Neural cell (in vitro differentiated cells): ENCODE data around the gene MUS81. TPM values are rescaled to one million over a fixed set of nuclear protein-coding genes. Genes with fewer than 3 reads are reported as not detected.

Experiments used
- H2AFZ ChIP-seq: fragments of 200-600, 300-800 bp; sonication (generic), shearing (Covaris generic); 2 replicates; pipeline ENCODE4 v1.6.0; 2014; ENCODE audit warnings: low read depth, mild to moderate bottlenecking, antibody characterized with exemption, low read length, moderate library complexity
- H3F3A ChIP-seq: fragments of 200-600 bp; shearing (Covaris generic); 2 replicates; pipeline ENCODE4 v1.6.1; 2016; ENCODE audit warnings: mild to moderate bottlenecking, moderate library complexity, mixed read lengths, antibody characterized with exemption, low read length; ENCODE audit not compliant: insufficient read depth, poor library complexity, severe bottlenecking
- H3K27ac ChIP-seq: fragments of 200-600, 300-800 bp; sonication (generic), shearing (Covaris generic); 2 replicates; pipeline ENCODE4 v1.5.1; 2014; ENCODE audit warnings: mild to moderate bottlenecking, low read length, moderate library complexity
- H3K27me3 ChIP-seq: fragments of 300-800, 200-600 bp; sonication (generic), shearing (Covaris generic); 2 replicates; pipeline ENCODE4 v1.6.0; 2014; ENCODE audit warnings: mild to moderate bottlenecking, low read depth, low read length, moderate library complexity; ENCODE audit not compliant: insufficient read depth
- H3K36me3 ChIP-seq: fragments of 300-800, 200-600 bp; sonication (generic), shearing (Covaris generic); 2 replicates; pipeline ENCODE4 v1.5.1; 2014; ENCODE audit warnings: mild to moderate bottlenecking, antibody characterized with exemption, low read length, moderate library complexity; ENCODE audit not compliant: insufficient read depth
- H3K4me2 ChIP-seq: fragments of 300-800, 200-600 bp; sonication (generic), shearing (Covaris generic); 2 replicates; pipeline ENCODE4 v1.6.0; 2014; ENCODE audit warnings: mild to moderate bottlenecking, low read length
- H3K4me3 ChIP-seq: fragments of 300-800, 200-600 bp; sonication (generic), shearing (Covaris generic); 2 replicates; pipeline ENCODE4 v1.5.1; 2014; ENCODE audit warnings: mild to moderate bottlenecking, low read length, moderate library complexity
- H3K79me2 ChIP-seq: fragments of 200-600 bp; shearing (Covaris generic); replicated peaks from 2 replicates; pipeline ENCODE4 v1.6.0; 2014; ENCODE audit warnings: mild to moderate bottlenecking, low read length, moderate library complexity; ENCODE audit not compliant: insufficient read depth
- H3K9ac ChIP-seq: fragments of 300-800, 200-600 bp; sonication (generic), shearing (Covaris generic); 2 replicates; pipeline ENCODE4 v1.6.1; 2016; ENCODE audit warnings: mild to moderate bottlenecking, low read length, mixed read lengths
- H3K9me2 ChIP-seq: fragments of 200-600 bp; shearing (Covaris generic); 2 replicates; pipeline ENCODE4 v1.6.1; 2016; ENCODE audit warnings: mild to moderate bottlenecking, low read length, mixed read lengths; ENCODE audit not compliant: insufficient read depth
- H3K9me3 ChIP-seq: fragments of 200-600, 300-800 bp; sonication (generic), shearing (Covaris generic); 2 replicates; pipeline ENCODE4 v1.6.1; 2016; ENCODE audit warnings: mild to moderate bottlenecking, mixed run types, low read length, moderate library complexity, mixed read lengths
- H4K20me1 ChIP-seq: fragments of 200-600 bp; shearing (Covaris generic); 2 replicates; pipeline ENCODE4 v1.6.1; 2016; ENCODE audit warnings: mild to moderate bottlenecking, mixed run types; ENCODE audit not compliant: insufficient read depth
- EP300 ChIP-seq: fragments of 450-650 bp; conservative IDR thresholded peaks from 2 replicates; pipeline ENCODE4 v1.6.1; 2014; ENCODE audit warnings: antibody characterized with exemption, mild to moderate bottlenecking, moderate library complexity; ENCODE audit not compliant: poor library complexity, severe bottlenecking
- EZH2 ChIP-seq: fragments of 200-600, 300-800 bp; shearing (Covaris generic), sonication (generic); IDR thresholded peaks from 2 replicates; pipeline ENCODE4 v1.6.1; 2014; ENCODE audit warnings: antibody characterized with exemption, low read length, borderline replicate concordance, mild to moderate bottlenecking; ENCODE audit not compliant: insufficient read depth, poor library complexity, severe bottlenecking
- MXI1 ChIP-seq: fragments of 450-650 bp; conservative IDR thresholded peaks from 2 replicates; pipeline ENCODE4 v1.6.1; 2014; ENCODE audit warnings: antibody characterized with exemption, mild to moderate bottlenecking; ENCODE audit not compliant: poor library complexity, severe bottlenecking
- POLR2AphosphoS5 ChIP-seq: IDR thresholded peaks from 2 replicates; pipeline ENCODE4 v1.6.1; 2012
- RAD21 ChIP-seq: fragments of 450-650 bp; conservative IDR thresholded peaks from 2 replicates; pipeline ENCODE4 v1.6.1; 2014; ENCODE audit warnings: antibody characterized with exemption, mild to moderate bottlenecking, moderate library complexity
- SMC3 ChIP-seq: fragments of 450-650 bp; conservative IDR thresholded peaks from 2 replicates; pipeline ENCODE4 v1.6.1; 2014; ENCODE audit warnings: antibody characterized with exemption, mild to moderate bottlenecking, moderate library complexity; ENCODE audit not compliant: poor library complexity
- TAF1 ChIP-seq: IDR thresholded peaks from 2 replicates; pipeline ENCODE4 v1.6.1; 2012; ENCODE audit warnings: low read depth
- polyA minus RNA-seq: library from RNA; depleted of rRNA, polyadenylated mRNA; stranded (reverse); fragments of >200 nt; gene quantifications from 2 replicates; pipeline ENCODE4 v1.2.3, GENCODE V29; 2014
- polyA plus RNA-seq: library from polyadenylated mRNA; depleted of rRNA; stranded (reverse); fragments of >200 nt; gene quantifications from 2 replicates; pipeline ENCODE4 v1.2.3, GENCODE V29; 2014
- TF ChIP-seq, protein P1 (sequence below): fragments of 450-650 bp; IDR thresholded peaks from 2 replicates; pipeline ENCODE4 v1.5.1; 2014; ENCODE audit warnings: antibody characterized with exemption, mild to moderate bottlenecking, moderate library complexity; ENCODE audit not compliant: poor library complexity, severe bottlenecking
- TF ChIP-seq, protein P2 (sequence below): IDR thresholded peaks from 2 replicates; pipeline ENCODE4 v1.6.1; 2012; ENCODE audit warnings: borderline replicate concordance

MUS81 gene, protein sequence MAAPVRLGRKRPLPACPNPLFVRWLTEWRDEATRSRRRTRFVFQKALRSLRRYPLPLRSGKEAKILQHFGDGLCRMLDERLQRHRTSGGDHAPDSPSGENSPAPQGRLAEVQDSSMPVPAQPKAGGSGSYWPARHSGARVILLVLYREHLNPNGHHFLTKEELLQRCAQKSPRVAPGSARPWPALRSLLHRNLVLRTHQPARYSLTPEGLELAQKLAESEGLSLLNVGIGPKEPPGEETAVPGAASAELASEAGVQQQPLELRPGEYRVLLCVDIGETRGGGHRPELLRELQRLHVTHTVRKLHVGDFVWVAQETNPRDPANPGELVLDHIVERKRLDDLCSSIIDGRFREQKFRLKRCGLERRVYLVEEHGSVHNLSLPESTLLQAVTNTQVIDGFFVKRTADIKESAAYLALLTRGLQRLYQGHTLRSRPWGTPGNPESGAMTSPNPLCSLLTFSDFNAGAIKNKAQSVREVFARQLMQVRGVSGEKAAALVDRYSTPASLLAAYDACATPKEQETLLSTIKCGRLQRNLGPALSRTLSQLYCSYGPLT
- polyA plus RNA-seq (183 and 211 TPM in 2 replicates), polyA minus RNA-seq (84.5 and 103 TPM in 2 replicates)

DNA sequence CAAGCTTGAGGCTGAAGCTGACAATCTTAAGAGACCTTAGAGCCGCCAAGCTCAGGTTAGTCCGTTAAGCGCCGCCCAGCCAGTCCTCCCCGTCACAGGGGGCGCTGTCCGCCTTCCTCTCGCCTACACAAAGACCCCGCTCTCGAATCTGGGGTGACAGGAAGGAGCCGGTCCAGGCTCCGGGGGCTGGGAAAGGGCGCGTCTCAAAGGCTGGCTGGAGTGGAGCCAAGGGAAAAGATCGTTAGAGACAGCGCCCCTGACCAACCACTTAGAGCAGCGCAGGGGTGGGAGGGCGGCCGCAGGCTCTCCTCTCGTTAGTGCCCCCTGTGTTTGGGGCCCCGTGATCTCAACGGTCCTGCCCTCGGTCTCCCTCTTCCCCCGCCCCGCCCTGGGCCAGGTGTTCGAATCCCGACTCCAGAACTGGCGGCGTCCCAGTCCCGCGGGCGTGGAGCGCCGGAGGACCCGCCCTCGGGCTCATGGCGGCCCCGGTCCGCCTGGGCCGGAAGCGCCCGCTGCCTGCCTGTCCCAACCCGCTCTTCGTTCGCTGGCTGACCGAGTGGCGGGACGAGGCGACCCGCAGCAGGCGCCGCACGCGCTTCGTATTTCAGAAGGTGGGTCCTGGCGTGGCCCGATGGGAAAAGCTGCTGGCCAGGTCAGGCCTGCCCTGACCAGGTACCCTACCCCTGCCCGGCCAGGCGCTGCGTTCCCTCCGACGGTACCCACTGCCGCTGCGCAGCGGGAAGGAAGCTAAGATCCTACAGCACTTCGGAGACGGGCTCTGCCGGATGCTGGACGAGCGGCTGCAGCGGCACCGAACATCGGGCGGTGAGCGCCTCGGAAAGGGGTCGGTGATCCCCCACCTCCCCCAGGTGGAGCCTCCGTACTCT lies at the start of gene MUS81:
MUS81 (plus strand) TSS at position 156 of the 887 bp plus-strand sequence; CDS start at position 477, 321 bp downstream.
- H2AFZ ChIP-seq = peak within 1 kb of the TSS; percentile 40
- no peaks in the 10 kb centered on the region for H3K27me3 ChIP-seq
- H3K27ac ChIP-seq = peak within 1 kb of the TSS; percentile 100
- peaks cover 35% of the 10 kb centered on the region for H3K79me2 ChIP-seq
- H3K4me3 ChIP-seq = peak within 1 kb of the TSS; percentile 100
- H4K20me1 ChIP-seq = peaks cover 20% of the 10 kb centered on the region
- peaks cover 5% of the 10 kb centered on the region for H3F3A ChIP-seq
- TF ChIP-seq POLR2AphosphoS5 (peak; percentile 95), EZH2 (no peak), TAF1 (peak; percentile 92), RAD21 (no peak), EP300 (peak; percentile 34), SMC3 (peak; percentile 43), MXI1 (peak; percentile 59)
- TF ChIP-seq, protein P1, sequence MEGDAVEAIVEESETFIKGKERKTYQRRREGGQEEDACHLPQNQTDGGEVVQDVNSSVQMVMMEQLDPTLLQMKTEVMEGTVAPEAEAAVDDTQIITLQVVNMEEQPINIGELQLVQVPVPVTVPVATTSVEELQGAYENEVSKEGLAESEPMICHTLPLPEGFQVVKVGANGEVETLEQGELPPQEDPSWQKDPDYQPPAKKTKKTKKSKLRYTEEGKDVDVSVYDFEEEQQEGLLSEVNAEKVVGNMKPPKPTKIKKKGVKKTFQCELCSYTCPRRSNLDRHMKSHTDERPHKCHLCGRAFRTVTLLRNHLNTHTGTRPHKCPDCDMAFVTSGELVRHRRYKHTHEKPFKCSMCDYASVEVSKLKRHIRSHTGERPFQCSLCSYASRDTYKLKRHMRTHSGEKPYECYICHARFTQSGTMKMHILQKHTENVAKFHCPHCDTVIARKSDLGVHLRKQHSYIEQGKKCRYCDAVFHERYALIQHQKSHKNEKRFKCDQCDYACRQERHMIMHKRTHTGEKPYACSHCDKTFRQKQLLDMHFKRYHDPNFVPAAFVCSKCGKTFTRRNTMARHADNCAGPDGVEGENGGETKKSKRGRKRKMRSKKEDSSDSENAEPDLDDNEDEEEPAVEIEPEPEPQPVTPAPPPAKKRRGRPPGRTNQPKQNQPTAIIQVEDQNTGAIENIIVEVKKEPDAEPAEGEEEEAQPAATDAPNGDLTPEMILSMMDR = peak; percentile 98
- TF ChIP-seq, protein P2, sequence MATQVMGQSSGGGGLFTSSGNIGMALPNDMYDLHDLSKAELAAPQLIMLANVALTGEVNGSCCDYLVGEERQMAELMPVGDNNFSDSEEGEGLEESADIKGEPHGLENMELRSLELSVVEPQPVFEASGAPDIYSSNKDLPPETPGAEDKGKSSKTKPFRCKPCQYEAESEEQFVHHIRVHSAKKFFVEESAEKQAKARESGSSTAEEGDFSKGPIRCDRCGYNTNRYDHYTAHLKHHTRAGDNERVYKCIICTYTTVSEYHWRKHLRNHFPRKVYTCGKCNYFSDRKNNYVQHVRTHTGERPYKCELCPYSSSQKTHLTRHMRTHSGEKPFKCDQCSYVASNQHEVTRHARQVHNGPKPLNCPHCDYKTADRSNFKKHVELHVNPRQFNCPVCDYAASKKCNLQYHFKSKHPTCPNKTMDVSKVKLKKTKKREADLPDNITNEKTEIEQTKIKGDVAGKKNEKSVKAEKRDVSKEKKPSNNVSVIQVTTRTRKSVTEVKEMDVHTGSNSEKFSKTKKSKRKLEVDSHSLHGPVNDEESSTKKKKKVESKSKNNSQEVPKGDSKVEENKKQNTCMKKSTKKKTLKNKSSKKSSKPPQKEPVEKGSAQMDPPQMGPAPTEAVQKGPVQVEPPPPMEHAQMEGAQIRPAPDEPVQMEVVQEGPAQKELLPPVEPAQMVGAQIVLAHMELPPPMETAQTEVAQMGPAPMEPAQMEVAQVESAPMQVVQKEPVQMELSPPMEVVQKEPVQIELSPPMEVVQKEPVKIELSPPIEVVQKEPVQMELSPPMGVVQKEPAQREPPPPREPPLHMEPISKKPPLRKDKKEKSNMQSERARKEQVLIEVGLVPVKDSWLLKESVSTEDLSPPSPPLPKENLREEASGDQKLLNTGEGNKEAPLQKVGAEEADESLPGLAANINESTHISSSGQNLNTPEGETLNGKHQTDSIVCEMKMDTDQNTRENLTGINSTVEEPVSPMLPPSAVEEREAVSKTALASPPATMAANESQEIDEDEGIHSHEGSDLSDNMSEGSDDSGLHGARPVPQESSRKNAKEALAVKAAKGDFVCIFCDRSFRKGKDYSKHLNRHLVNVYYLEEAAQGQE = peak; percentile 73
- H3K9me2 ChIP-seq = no peaks in the 10 kb centered on the region
- no peaks in the 10 kb centered on the region for H3K9me3 ChIP-seq
- H3K4me2 ChIP-seq = peak within 1 kb of the TSS; percentile 95
- no peaks in the 10 kb centered on the region for H3K36me3 ChIP-seq
- H3K9ac ChIP-seq = peak within 1 kb of the TSS; percentile 98
